22Rv1 (cell line): ENCODE measurements around the gene CHSY1.

Experiments
- H3K27ac ChIP-seq: fragments of 450-650 bp; 2 replicates; pipeline ENCODE4 v1.5.1; 2017
- CTCF ChIP-seq: fragments of 450-650 bp; IDR thresholded peaks from 2 replicates; pipeline ENCODE4 v1.5.1; 2017; ENCODE audit warnings: mild to moderate bottlenecking
- ZFX ChIP-seq: fragments of 450-650 bp; IDR thresholded peaks from 2 replicates; pipeline ENCODE4 v1.6.1; 2017; ENCODE audit warnings: antibody characterized with exemption, borderline replicate concordance

CHSY1 gene

GRCh38 chr15:101168463-101168824, 83.4 kb downstream of the CHSY1 start:
- no peak overlapping the region for H3K27ac ChIP-seq
- no peak for TF ChIP-seq CTCF
- TF ChIP-seq ZFX: no peak

- H3K27ac ChIP-seq: no peak overlapping the region
- TF ChIP-seq CTCF (no peak), ZFX (no peak)
Observed at GRCh38 chr15:101167753-101168462, 83.9 kb downstream of the CHSY1 start.

- no peak for TF ChIP-seq CTCF
- TF ChIP-seq ZFX: no peak
- H3K27ac ChIP-seq: no peak overlapping the region
Observed at GRCh38 chr15:101167411-101167752, 84.5 kb downstream of the CHSY1 start.

- no peak for TF ChIP-seq ZFX
- no peak overlapping the region for H3K27ac ChIP-seq
Observed at GRCh38 chr15:101165905-101166471, 85.9 kb downstream of the CHSY1 start.

GRCh38 chr15:101162701-101163483, 89.0 kb downstream of the CHSY1 start:
- no peak overlapping the region for H3K27ac ChIP-seq

GRCh38 chr15:101161656-101162055, 90.2 kb downstream of the CHSY1 start:
- no peak overlapping the region for H3K27ac ChIP-seq
- no peak for TF ChIP-seq CTCF
- TF ChIP-seq ZFX: no peak

More at GRCh38 chr15:101162701-101163483, 89.0 kb downstream of the CHSY1 start:
- TF ChIP-seq CTCF (no peak), ZFX (no peak)

- TF ChIP-seq ZFX (no peak), CTCF (no peak)
- H3K27ac ChIP-seq: no peak overlapping the region
Observed at GRCh38 chr15:101159936-101160815, 91.7 kb downstream of the CHSY1 start.
